ENCODE measurements around the gene ARMH2. TPM values are rescaled to one million over a fixed set of nuclear protein-coding genes. Genes with fewer than 3 reads are reported as not detected.

Gene ARMH2
- total RNA-seq, 1 donor from 2014 or later = not detected

- H3K27ac ChIP-seq (ENCODE audit: low read depth, low read length) = peak within 1 kb of the TSS; percentile 94
- Mint-ChIP-seq H3K4me3 (ENCODE audit: unreplicated experiment) (peak within 1 kb of the TSS; percentile 97), H3K27me3 (ENCODE audit: low read depth, unreplicated experiment) (no peaks in the 10 kb centered on the region), H3K36me3 (ENCODE audit: low read depth, unreplicated experiment) (no peaks in the 10 kb centered on the region), H3K27ac (ENCODE audit: unreplicated experiment) (peak within 1 kb of the TSS; percentile 75), H3K4me1 (ENCODE audit: low read depth, unreplicated experiment) (peaks cover 3% of the 10 kb centered on the region), H3K9me3 (ENCODE audit: unreplicated experiment) (no peaks in the 10 kb centered on the region)
- peak within 1 kb of the TSS; percentile 99 for H2AFZ ChIP-seq (ENCODE audit: low read depth, low read length)
- peak within 1 kb of the TSS; percentile 90 for H3K4me3 ChIP-seq (ENCODE audit: insufficient read depth, low read depth, low read length)
- TF ChIP-seq CTCF (IDR thresholded peaks at IDR 0.05; ENCODE audit: insufficient read depth, low read depth, low read length) (no peak), EZH2 (IDR thresholded peaks at IDR 0.05; ENCODE audit: insufficient read depth, low read length) (no peak)
- no peaks in the 10 kb centered on the region for H3K9me3 ChIP-seq (ENCODE audit: insufficient read depth, low read depth, low read length)
- H3K79me2 ChIP-seq (ENCODE audit: insufficient read depth, low read length) = peaks cover 51% of the 10 kb centered on the region
- FAIRE-seq = no peak
- H3K27me3 ChIP-seq (ENCODE audit: insufficient read depth, low read length) = no peaks in the 10 kb centered on the region
- peak; percentile 76 for DNase-seq (ENCODE audit: low read depth)
- peak within 1 kb of the TSS; percentile 96 for H3K9ac ChIP-seq (ENCODE audit: low read length)
- no peaks in the 10 kb centered on the region for H3K36me3 ChIP-seq (ENCODE audit: insufficient read depth, low read length)
- peaks cover 6% of the 10 kb centered on the region for H3K4me1 ChIP-seq (ENCODE audit: insufficient read depth, low read length)
- H4K20me1 ChIP-seq (ENCODE audit: insufficient read depth, low read length) = peaks cover 3% of the 10 kb centered on the region
- peak within 1 kb of the TSS; percentile 89 for H3K4me2 ChIP-seq (ENCODE audit: low read length)
Observed at GRCh38 chr6:24774696-24775519, 23.8 kb downstream of the ARMH2 start, which contains the start of gene GMNN. GMNN (plus strand) TSS chr6:24774937; CDS start chr6:24777247, 2,310 bp downstream.

DNA sequence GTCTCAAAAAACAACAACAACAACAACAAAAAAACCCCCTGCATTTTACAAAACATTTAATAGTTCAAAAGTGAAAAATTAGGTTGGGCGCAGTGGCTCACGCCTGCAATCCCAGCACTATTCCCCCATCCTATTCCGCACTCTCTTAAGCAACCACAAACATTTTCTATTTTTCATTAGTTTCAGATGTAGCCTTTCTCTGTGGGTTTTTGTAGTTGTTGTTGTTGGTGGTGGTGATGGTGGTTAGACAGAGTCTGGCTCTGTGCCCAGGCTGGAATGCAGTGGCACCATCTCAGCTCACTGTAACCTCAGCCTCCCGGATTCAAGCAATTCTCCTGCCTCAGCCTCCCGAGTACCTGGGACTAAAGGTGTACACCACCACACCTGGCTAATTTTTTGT lies 30.4 kb downstream of the ARMH2 start:
- Histone ChIP-seq H3K36me3 (ENCODE audit: insufficient read depth, low read length) (no peaks in the 10 kb centered on the region), H3K27ac (ENCODE audit: low read depth, low read length) (no peak overlapping the region), H3K27me3 (ENCODE audit: insufficient read depth, low read length) (no peaks in the 10 kb centered on the region), H3K4me2 (ENCODE audit: low read length) (no peak overlapping the region), H3K79me2 (ENCODE audit: insufficient read depth, low read length) (no peaks in the 10 kb centered on the region), H3K4me1 (ENCODE audit: insufficient read depth, low read length) (no peaks in the 10 kb centered on the region), H3K4me3 (ENCODE audit: insufficient read depth, low read depth, low read length) (no peak overlapping the region), H2AFZ (ENCODE audit: low read depth, low read length) (no peak overlapping the region), H3K9me3 (ENCODE audit: insufficient read depth, low read depth, low read length) (no peaks in the 10 kb centered on the region), H3K9ac (ENCODE audit: low read length) (no peak overlapping the region), H4K20me1 (ENCODE audit: insufficient read depth, low read length) (no peaks in the 10 kb centered on the region)
- FAIRE-seq = no peak
- no peaks in the 10 kb centered on the region for H3K36me3 Mint-ChIP-seq (ENCODE audit: low read depth, unreplicated experiment)
- DNase-seq (ENCODE audit: low read depth) = no peak
- TF ChIP-seq CTCF (IDR thresholded peaks at IDR 0.05; ENCODE audit: insufficient read depth, low read depth, low read length) (no peak), EZH2 (IDR thresholded peaks at IDR 0.05; ENCODE audit: insufficient read depth, low read length) (no peak)
- H3K27me3 Mint-ChIP-seq (ENCODE audit: low read depth, unreplicated experiment) = no peaks in the 10 kb centered on the region
- no peak overlapping the region for H3K4me3 Mint-ChIP-seq (ENCODE audit: unreplicated experiment)
- peaks cover 2% of the 10 kb centered on the region for H3K4me1 Mint-ChIP-seq (ENCODE audit: low read depth, unreplicated experiment)
- no peaks in the 10 kb centered on the region for H3K9me3 Mint-ChIP-seq (ENCODE audit: unreplicated experiment)
- no peak overlapping the region for H3K27ac Mint-ChIP-seq (ENCODE audit: unreplicated experiment)
